DND-41 (cell line): ENCODE measurements around the gene DNAJA1.
A peak's percentile ranks its signal among the peaks of the same experiment; 100 is the strongest.

Source experiments
- ATAC-seq: fragments of 200-7000 bp; cut with Tn5 transposase; 3 replicates; pipeline ENCODE4 v1.9.1; 2021; ENCODE audit warnings: low read depth; ENCODE audit not compliant: insufficient read depth
- DNase-seq: peaks from one replicate; pipeline ENCODE4 v3.0.0-alpha.2; 2020
- H2AFZ ChIP-seq: 2 replicates; pipeline ENCODE4 v1.6.0; 2012; ENCODE audit warnings: low read depth, low read length
- H3K27ac ChIP-seq: 2 replicates; pipeline ENCODE4 v1.5.1; 2012; ENCODE audit warnings: low read length, inconsistent platforms
- H3K27me3 ChIP-seq: fragments of 200-600 bp; sonication (generic); 2 replicates; pipeline ENCODE4 v1.6.0; 2012; ENCODE audit warnings: low read length, mild to moderate bottlenecking, inconsistent platforms; ENCODE audit not compliant: insufficient read depth, poor library complexity
- H3K36me3 ChIP-seq: 2 replicates; pipeline ENCODE4 v1.5.1; 2012; ENCODE audit warnings: low read length, inconsistent platforms; ENCODE audit not compliant: insufficient read depth
- H3K4me1 ChIP-seq: 2 replicates; pipeline ENCODE4 v1.5.1; 2012; ENCODE audit warnings: mild to moderate bottlenecking, low read length; ENCODE audit not compliant: insufficient read depth
- H3K4me2 ChIP-seq: 2 replicates; pipeline ENCODE4 v1.6.0; 2012; ENCODE audit warnings: mild to moderate bottlenecking, moderate library complexity, low read length, inconsistent platforms; ENCODE audit not compliant: insufficient read depth
- H3K4me3 ChIP-seq, 2 experiments: fragments of 200-600 bp in 1 of 2; shearing (Covaris generic) in 1 of 2; 2 replicates each; pipeline ENCODE4 v1.5.1; 2012 to 2016; ENCODE audit warnings: inconsistent platforms in 2 of 2, low read length in 2 of 2, mild to moderate bottlenecking in 2 of 2, low read depth in 1 of 2, moderate library complexity in 1 of 2
- H3K79me2 ChIP-seq: 2 replicates; pipeline ENCODE4 v1.6.0; 2012; ENCODE audit warnings: low read length, inconsistent platforms; ENCODE audit not compliant: insufficient read depth
- H3K9ac ChIP-seq: 2 replicates; pipeline ENCODE4 v1.6.0; 2012; ENCODE audit warnings: low read depth, mild to moderate bottlenecking, inconsistent platforms, low read length, moderate library complexity
- H3K9me3 ChIP-seq: 2 replicates; pipeline ENCODE4 v1.5.1; 2012; ENCODE audit warnings: low read length, moderate library complexity, mild to moderate bottlenecking, inconsistent platforms; ENCODE audit not compliant: insufficient read depth, severe bottlenecking
- H4K20me1 ChIP-seq: 2 replicates; pipeline ENCODE4 v1.6.0; 2012; ENCODE audit warnings: low read length; ENCODE audit not compliant: insufficient read depth
- CTCF ChIP-seq: IDR thresholded peaks from 2 replicates; pipeline ENCODE4 v1.5.1; 2012; ENCODE audit warnings: borderline replicate concordance, low read length, moderate library complexity, mild to moderate bottlenecking; ENCODE audit not compliant: poor library complexity, severe bottlenecking; ENCODE audit errors: extremely low read depth
- EZH2 ChIP-seq: IDR thresholded peaks from 3 replicates; pipeline ENCODE4 v1.6.1; 2012; ENCODE audit warnings: borderline replicate concordance, low read depth, mild to moderate bottlenecking, moderate library complexity, low read length, inconsistent platforms; ENCODE audit not compliant: severe bottlenecking

DNAJA1 gene

GRCh38 chr9:33065157-33066076 is 40.3 kb downstream of the DNAJA1 start:
- ATAC-seq (no peak), DNase-seq (no peak)
- Histone ChIP-seq H3K9ac (no peak overlapping the region), H4K20me1 (no peaks in the 10 kb centered on the region), H3K4me3 (no peak overlapping the region), H3K27me3 (no peaks in the 10 kb centered on the region), H3K4me2 (no peak overlapping the region), H3K4me1 (no peaks in the 10 kb centered on the region), H3K9me3 (no peaks in the 10 kb centered on the region), H2AFZ (no peak overlapping the region), H3K79me2 (peaks cover 2% of the 10 kb centered on the region; the same call in 1 of the 2 replicates), H3K27ac (no peak overlapping the region), H3K36me3 (peaks cover 72% of the 10 kb centered on the region)
- TF ChIP-seq CTCF (no peak), EZH2 (no peak)

GRCh38 chr9:33068991-33069390 is 43.9 kb downstream of the DNAJA1 start:
- Histone ChIP-seq H3K4me3 (no peak overlapping the region), H2AFZ (no peak overlapping the region), H3K79me2 (peaks cover 30% of the 10 kb centered on the region), H3K9ac (no peak overlapping the region), H4K20me1 (peaks cover 7% of the 10 kb centered on the region; the same call in 1 of the 2 replicates), H3K4me2 (no peak overlapping the region), H3K9me3 (no peaks in the 10 kb centered on the region), H3K27me3 (no peaks in the 10 kb centered on the region), H3K4me1 (peaks cover 3% of the 10 kb centered on the region; the same call in 1 of the 2 replicates), H3K27ac (no peak overlapping the region), H3K36me3 (peaks cover 74% of the 10 kb centered on the region)
- TF ChIP-seq EZH2 (no peak), CTCF (no peak)
- ATAC-seq (no peak), DNase-seq (no peak)

GRCh38 chr9:33076046-33077004 is 51.3 kb downstream of the DNAJA1 start, which contains the start of gene SMU1:
TSS of gene SMU1 (minus strand) at chr9:33076674. CDS start at chr9:33076608, 66 bp downstream.
- peaks cover 30% of the 10 kb centered on the region for H3K36me3 ChIP-seq
- peaks cover 39% of the 10 kb centered on the region for H3K4me1 ChIP-seq
- peak; percentile 96 for DNase-seq
- H3K4me3 ChIP-seq = peak within 1 kb of the TSS; percentile 75 to 89
- ATAC-seq = peak; percentile 93
- peak within 1 kb of the TSS; percentile 84 for H2AFZ ChIP-seq
- H3K27ac ChIP-seq = peak within 1 kb of the TSS; percentile 86
- TF ChIP-seq CTCF (no peak), EZH2 (no peak)
- H3K4me2 ChIP-seq = peak within 1 kb of the TSS; percentile 95
- H3K9ac ChIP-seq = peak within 1 kb of the TSS; percentile 79
- peaks cover 47% of the 10 kb centered on the region for H3K79me2 ChIP-seq
- H3K9me3 ChIP-seq = no peaks in the 10 kb centered on the region
- no peaks in the 10 kb centered on the region for H3K27me3 ChIP-seq
- H4K20me1 ChIP-seq = peaks cover 11% of the 10 kb centered on the region; the same call in 1 of the 2 replicates
